HepG2 (cell line): ENCODE data around the gene HAGHL. TPM values are rescaled to one million over a fixed set of nuclear protein-coding genes. Genes with fewer than 3 reads are reported as not detected.
A peak's percentile ranks its signal among the peaks of the same experiment; 100 is the strongest.

ENCODE experiments used
- ATAC-seq: fragments of 200-7000 bp; cut with Tn5 transposase; 3 replicates; pipeline ENCODE4 v1.9.1; 2020; ENCODE audit warnings: mild to moderate bottlenecking, moderate library complexity
- BruUV-seq: library from RNA; stranded (reverse); fragments of 400-500 nt; replicated peaks from 2 replicates; lab custom pipeline; 2021; lab: Mats Ljungman, UMichigan
- CTCF ChIA-PET: fragments of 300-600 bp; formaldehyde crosslinking; extraction: SDS; loops from one replicate; lab custom pipeline; 2021; ENCODE audit warnings: low total read pairs, inconsistent platforms, low intra/inter-chr PET ratio; lab: Yijun Ruan, JAX
- POLR2A ChIA-PET: fragments of 350-600 bp; sonication (Branson Sonifier 250); formaldehyde crosslinking; loops from one replicate; lab custom pipeline; 2020; ENCODE audit warnings: antibody characterized with exemption, inconsistent platforms; lab: Yijun Ruan, JAX
- DNase-seq: peaks from one replicate; pipeline ENCODE4 v3.0.0-alpha.2; 2015; ENCODE audit warnings: low spot score
- FAIRE-seq: peaks from 3 replicates; lab custom pipeline; 2011; peaks lifted over from hg19 to GRCh38; lab: Jason Lieb, UNC
- H2AFZ ChIP-seq: one replicate; pipeline ENCODE4 v1.6.1; 2011; ENCODE audit warnings: low read length, inconsistent platforms
- H3K27ac ChIP-seq: fragments of 300-600 bp; 3 replicates; pipeline ENCODE4 v1.8.0; 2011; ENCODE audit warnings: mixed run types, mild to moderate bottlenecking, mixed read lengths, low read length, inconsistent platforms; ENCODE audit not compliant: insufficient read depth; ENCODE audit errors: extremely low read length
- H3K27me3 ChIP-seq, 2 experiments: fragments of 200-600 bp in 1 of 2; 2 replicates in 1 of 2; 3 replicates in 1 of 2; pipeline versions ENCODE4 v1.6.0 to v1.8.0; 2011; ENCODE audit warnings: low read length in 2 of 2, mild to moderate bottlenecking in 2 of 2, moderate library complexity in 2 of 2, inconsistent platforms in 1 of 2; ENCODE audit not compliant: insufficient read depth in 2 of 2, control insufficient read depth in 1 of 2
- H3K36me3 ChIP-seq, 2 experiments: fragments of 200-600 bp in 1 of 2; replicated peaks in 1 of 2; 2 replicates in 1 of 2; 3 replicates in 1 of 2; pipeline versions ENCODE4 v1.5.1 to v1.8.0; 2011; ENCODE audit warnings: low read length in 2 of 2, inconsistent platforms in 1 of 2; ENCODE audit not compliant: insufficient read depth in 2 of 2, control insufficient read depth in 1 of 2
- H3K4me1 ChIP-seq: 2 replicates; pipeline ENCODE4 v1.5.1; 2012; ENCODE audit warnings: low read length, inconsistent platforms; ENCODE audit not compliant: insufficient read depth
- H3K4me2 ChIP-seq: 2 replicates; pipeline ENCODE4 v1.6.0; 2011; ENCODE audit warnings: low read depth, low read length, inconsistent platforms
- H3K4me3 ChIP-seq, 3 experiments: fragments of 200-600 bp in 1 of 3; sonication (generic), shearing (Covaris generic) in 1 of 3; replicated peaks in 1 of 3; 2 replicates each; pipeline ENCODE4 v1.5.1; 2011 to 2016; ENCODE audit warnings: low read length in 3 of 3, inconsistent platforms in 2 of 3, low read depth in 2 of 3, mild to moderate bottlenecking in 2 of 3, control low read depth in 1 of 3, mixed read lengths in 1 of 3; ENCODE audit not compliant: insufficient read depth in 1 of 3
- H3K79me2 ChIP-seq: one replicate; pipeline ENCODE4 v1.6.1; 2011; ENCODE audit warnings: low read length, inconsistent platforms; ENCODE audit not compliant: insufficient read depth
- H3K9ac ChIP-seq: 2 replicates; pipeline ENCODE4 v1.6.0; 2011; ENCODE audit warnings: mild to moderate bottlenecking, low read depth, low read length, inconsistent platforms; ENCODE audit not compliant: insufficient read depth
- H3K9me3 ChIP-seq: 2 replicates; pipeline ENCODE4 v1.5.1; 2012; ENCODE audit warnings: mild to moderate bottlenecking, low read length
- H4K20me1 ChIP-seq: 2 replicates; pipeline ENCODE4 v1.6.0; 2011; ENCODE audit warnings: inconsistent platforms, mild to moderate bottlenecking, low read length, moderate library complexity; ENCODE audit not compliant: insufficient read depth
- AHDC1 ChIP-seq: sonication (generic); formaldehyde crosslinking; IDR thresholded peaks from 2 replicates; pipeline ENCODE4 v1.5.1; 2020; ENCODE audit warnings: mild to moderate bottlenecking, missing genetic modification reagents, borderline replicate concordance
- LRRFIP1 ChIP-seq: sonication (generic); formaldehyde crosslinking; conservative IDR thresholded peaks from 2 replicates; pipeline ENCODE4 v1.4.0; 2020; ENCODE audit warnings: missing genetic modification reagents
- MAFK ChIP-seq, 2 experiments: IDR thresholded peaks in 1 of 2; conservative IDR thresholded peaks in 1 of 2; 2 replicates each; pipeline ENCODE4 v1.6.1; 2011; ENCODE audit warnings: improper control_type of control experiment in 2 of 2, low read length in 2 of 2
- ZNF652 ChIP-seq: IDR thresholded peaks from 2 replicates; pipeline ENCODE4 v1.6.1; 2016; ENCODE audit warnings: low read depth, borderline replicate concordance
- ZNF691 ChIP-seq: sonication (generic); formaldehyde crosslinking; IDR thresholded peaks from 2 replicates; pipeline ENCODE4 v1.4.0; 2020; ENCODE audit warnings: missing genetic modification reagents, low read depth, mild to moderate bottlenecking, borderline replicate concordance
- WGBS: methylation state at CpG from one replicate; pipeline ENCODE4 v1.1.6; 2017; ENCODE audit warnings: low lambda C conversion rate; 5-methylcytosine and 5-hydroxymethylcytosine counted together
- in situ Hi-C: cut with HindIII; loops from 2 replicates; pipeline ENCODE4 v1.10.0; 2017; ENCODE audit warnings: low pct_unique_long_range_greater_than_20kb; ENCODE audit not compliant: extremely low pct_ligation_motif_present
- intact Hi-C: fragments of 100-400 bp; cut with micrococcal nuclease; formaldehyde crosslinking; loops from one replicate; pipeline ENCODE4 v1.10.0; 2022; ENCODE audit not compliant: unreplicated experiment
- polyA plus RNA-seq, 8 experiments: library from polyadenylated mRNA; depleted of rRNA in 3 of 8; stranded (reverse) in 7 of 8; unstranded in 1 of 8; fragments of >200 nt; fragmentation: Illumina TruSeq in 4 of 8; extraction: Trizol in 4 of 8; gene quantifications; 2 replicates each; pipeline versions ENCODE4 v1.2.1 to v1.2.3, GENCODE V29; 2011 to 2016; ENCODE audit warnings: low read depth in 4 of 8, missing spikeins in 1 of 8, mixed read lengths in 1 of 8; ENCODE audit not compliant: insufficient read depth in 1 of 8
- total RNA-seq, 5 experiments: library from RNA; depleted of rRNA; stranded (reverse); fragments of >200 nt; fragmentation: Illumina TruSeq; extraction: Trizol; gene quantifications; 2 replicates each; pipeline ENCODE4 v1.2.3, GENCODE V29; 2016; ENCODE audit warnings: low read depth in 1 of 5

Gene HAGHL
- total and polyA plus RNA-seq, 2 of the 13 experiments (the other 11 are each of a cell fraction or from before 2014, with no cell fraction given), result 3.4 to 8.4 TPM

GRCh38 chr16:766820-767640, 40.1 kb downstream of the HAGHL start:
- no peak for ATAC-seq
- Histone ChIP-seq H3K4me2 (no peak overlapping the region), H2AFZ (no peak overlapping the region), H3K27me3 (peaks cover 0 to 2% of the 10 kb centered on the region in 2 experiments; a peak in 2 of 5 replicates), H4K20me1 (no peaks in the 10 kb centered on the region), H3K4me1 (peaks cover 6% of the 10 kb centered on the region), H3K9ac (no peak overlapping the region), H3K4me3 (no peak overlapping the region), H3K36me3 (no peaks in the 10 kb centered on the region), H3K79me2 (no peaks in the 10 kb centered on the region), H3K9me3 (no peaks in the 10 kb centered on the region), H3K27ac (no peak overlapping the region)
- no peak for FAIRE-seq
- POLR2A ChIA-PET, result no interaction called here
- in situ Hi-C loops (no loop called here), intact Hi-C loops (no loop called here)
- BruUV-seq, result no TSS peak
- CTCF ChIA-PET, result no interaction called here
- no peak for DNase-seq
- 61% methylated on average over 36 of the region's 48 CpGs for WGBS
- TF ChIP-seq ZNF691 (no peak), AHDC1 (no peak), MAFK (conservative IDR thresholded peaks at IDR 0.05 in 1 of 2, IDR thresholded peaks at IDR 0.05 in 1 of 2; ENCODE audit: low read length in 2 of 2) (peak; percentile 63 to 72), ZNF652 (no peak), LRRFIP1 (no peak)
